ENCODE data around the gene MLEC. TPM values are rescaled to one million over a fixed set of nuclear protein-coding genes. Genes with fewer than 3 reads are reported as not detected.
A peak's percentile ranks its signal among the peaks of the same experiment; 100 is the strongest.

The MLEC gene
- total RNA-seq, 1 experiment from 2014 or later: 181 TPM

- Histone ChIP-seq H2BK5ac (ENCODE audit: insufficient read length, low read length) (no peak overlapping the region), H3K79me1 (ENCODE audit: insufficient read depth, low read depth, low read length, poor library complexity, severe bottlenecking) (no peaks in the 10 kb centered on the region), H3K9me3 (ENCODE audit: control insufficient read depth, low read depth, low read length) (no peaks in the 10 kb centered on the region), H3T11ph (ENCODE audit: low read length) (no peak overlapping the region), H3K4me2 (ENCODE audit: insufficient read depth, insufficient read length, low read length) (no peak overlapping the region), H4K20me1 (ENCODE audit: control insufficient read depth, insufficient read depth, insufficient read length) (no peaks in the 10 kb centered on the region), H3K27ac (ENCODE audit: insufficient read length, low read depth, low read length) (no peak overlapping the region), H3K23ac (ENCODE audit: insufficient read length, low read depth, low read length) (no peak overlapping the region), H4K5ac (ENCODE audit: insufficient read length, low read depth, low read length) (no peak overlapping the region), H3K4me1 (ENCODE audit: insufficient read depth, low read length) (no peaks in the 10 kb centered on the region), H4K8ac (replicated peaks; ENCODE audit: insufficient read length, low read depth, low read length) (no peak overlapping the region), H2BK20ac (ENCODE audit: low read depth, low read length, poor library complexity, severe bottlenecking) (no peak overlapping the region), H3K23me2 (ENCODE audit: insufficient read length, low read depth, low read length, poor library complexity, severe bottlenecking) (no peaks in the 10 kb centered on the region), H3K56ac (ENCODE audit: insufficient read length, low read depth, low read length) (no peak overlapping the region), H4K91ac (ENCODE audit: insufficient read length, low read depth, low read length) (no peak overlapping the region), H3K9ac (ENCODE audit: extremely low read depth, insufficient read length, low read length) (no peak overlapping the region), H2AK5ac (ENCODE audit: insufficient read length, low read length) (no peak overlapping the region), H3K27me3 (ENCODE audit: insufficient read depth, low read length) (no peaks in the 10 kb centered on the region), H2BK12ac (ENCODE audit: insufficient read length, low read depth, low read length) (no peak overlapping the region), H3K79me2 (ENCODE audit: insufficient read depth, low read length) (no peaks in the 10 kb centered on the region), H3K14ac (ENCODE audit: insufficient read depth, low read length) (no peak overlapping the region), H2AFZ (ENCODE audit: low read length) (no peak overlapping the region), H3K4ac (ENCODE audit: low read depth, low read length) (no peak overlapping the region), H2BK120ac (ENCODE audit: low read depth, low read length, poor library complexity, severe bottlenecking) (no peak overlapping the region), H3K18ac (ENCODE audit: insufficient read length, low read depth, low read length) (no peak overlapping the region), H2BK15ac (ENCODE audit: low read depth, low read length) (no peak overlapping the region)
- no CpG with 5 or more reads among the region's 7 CpGs for WGBS (ENCODE audit: extremely low coverage, insufficient read length, low lambda C conversion rate)
- H3K36me3 Mint-ChIP-seq (ENCODE audit: insufficient read depth in 1 of 3, low read depth in 3 of 3): peaks cover 47 to 83% (median 71%) of the 10 kb centered on the region in 3 experiments; a peak in 6 of 7 replicates
- no peak for DNase-seq
- peak overlapping the region in 2 of 3 experiments; percentile 22 to 29; a peak in 1 of 7 replicates for H3K27ac Mint-ChIP-seq
- no peak for TF ChIP-seq CTCF (conservative IDR thresholded peaks at IDR 0.05)
- no peak overlapping the region for H3K4me3 Mint-ChIP-seq
- no peaks in the 10 kb centered on the region for H3K9me3 Mint-ChIP-seq
- H3K4me1 Mint-ChIP-seq: peaks cover 2% of the 10 kb centered on the region in 2 experiments; a peak in 3 of 4 replicates
- no peaks in the 10 kb centered on the region for H3K27me3 Mint-ChIP-seq (ENCODE audit: low read depth)
These were observed 12.6 kb downstream of the MLEC start for GRCh38 chr12:120699553-120699952.
